Measurements from ENCODE around the gene ANO2.

ANO2 gene

GRCh38 chr12:5771756-5772155 lies 173.3 kb downstream of the ANO2 start:
- DNase-seq = no peak

- no peak for DNase-seq
These were observed 174.3 kb downstream of the ANO2 start for GRCh38 chr12:5770727-5771126.

DNA sequence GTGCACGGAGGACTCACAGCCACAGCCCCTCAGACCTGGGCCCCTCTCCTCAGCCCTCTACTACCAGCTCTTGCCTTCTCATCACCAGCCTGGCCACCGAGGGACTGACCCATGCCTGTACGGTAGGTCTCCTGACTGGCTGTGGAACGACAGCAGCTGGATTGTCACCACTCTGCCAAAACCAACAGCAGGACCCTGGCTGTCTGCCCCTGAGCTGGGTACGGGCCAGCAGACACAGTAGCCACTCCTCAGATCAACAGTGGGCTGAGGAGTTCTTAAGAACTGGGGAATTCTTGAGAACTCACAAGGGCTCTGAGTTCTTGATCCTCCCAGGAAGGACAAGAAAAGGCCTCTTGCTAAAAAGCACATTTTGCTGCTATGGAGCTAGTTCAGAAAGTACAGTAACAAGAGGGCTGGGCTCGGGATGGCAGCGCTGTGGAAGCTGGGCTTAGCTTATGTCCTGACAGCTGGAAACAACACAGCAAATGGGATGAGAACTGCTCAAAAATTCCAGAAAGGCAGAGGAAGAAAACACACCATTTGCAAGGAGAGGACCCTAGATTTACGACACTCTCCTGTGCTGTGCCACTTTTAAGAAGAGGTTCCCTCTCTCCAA lies 176.4 kb downstream of the ANO2 start:
- no peak for DNase-seq

DNA sequence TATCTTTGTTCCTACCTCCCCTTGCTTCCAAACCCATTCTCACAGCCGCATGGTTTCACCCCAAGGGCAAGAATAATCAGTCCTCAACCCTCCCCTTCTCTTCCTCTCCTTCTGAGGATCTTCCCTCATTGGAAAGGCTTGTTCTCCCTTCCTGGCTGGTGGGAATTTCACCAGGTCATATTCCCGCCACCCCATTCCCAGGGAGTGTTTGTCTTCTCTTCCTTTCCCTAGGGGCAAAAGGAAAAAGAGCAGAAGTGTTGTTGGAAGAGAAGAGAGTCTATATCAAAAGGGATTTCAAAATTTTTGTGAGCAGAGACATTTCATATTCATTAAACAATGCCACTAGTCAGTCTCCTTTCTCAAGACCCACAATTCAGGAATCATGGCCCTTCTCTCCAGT lies 176.9 kb downstream of the ANO2 start:
- DNase-seq = no peak

DNA sequence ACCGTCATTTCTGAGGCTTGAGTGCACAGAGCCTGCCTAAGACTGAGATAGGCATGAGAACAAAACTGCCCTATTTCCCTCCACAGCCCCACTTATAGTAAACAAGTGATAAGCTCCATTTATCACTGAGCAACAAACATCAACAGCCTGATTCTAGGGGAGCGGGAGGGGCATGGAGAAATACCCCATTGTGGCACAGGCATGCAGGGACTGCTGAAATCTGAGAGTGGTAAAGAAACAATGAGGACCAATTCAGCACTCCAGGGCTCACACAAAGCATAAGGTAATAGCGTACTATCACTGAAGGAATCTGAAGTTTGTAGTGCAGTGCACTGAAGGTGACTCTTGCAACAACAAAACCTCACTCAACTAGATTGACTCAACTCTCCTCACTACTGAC lies 186.7 kb downstream of the ANO2 start:
- DNase-seq = no peak

- DNase-seq = no peak
These were observed 188.7 kb downstream of the ANO2 start for GRCh38 chr12:5756338-5756842.

GRCh38 chr12:5748027-5748426 lies 197.0 kb downstream of the ANO2 start:
- no peak for DNase-seq

DNA sequence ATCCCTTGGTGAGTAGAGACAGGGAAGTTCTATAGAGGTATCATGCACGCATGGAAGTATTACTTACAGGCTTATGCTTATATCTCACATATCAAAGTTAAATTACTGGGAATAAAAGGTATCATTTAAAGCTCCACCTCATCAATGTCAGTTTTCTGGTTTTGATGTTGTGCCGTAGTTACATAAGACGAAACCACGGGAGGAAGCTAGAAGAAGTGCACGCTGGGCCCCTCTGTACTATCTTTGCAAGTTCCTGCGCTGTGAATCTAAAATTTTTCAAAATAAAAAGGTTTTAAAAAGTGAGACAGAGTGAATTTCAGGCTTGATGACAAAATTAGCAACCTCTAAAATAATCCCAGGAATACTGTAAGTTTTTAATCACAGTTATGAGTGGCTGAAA lies 198.1 kb downstream of the ANO2 start:
- DNase-seq = no peak

DNA sequence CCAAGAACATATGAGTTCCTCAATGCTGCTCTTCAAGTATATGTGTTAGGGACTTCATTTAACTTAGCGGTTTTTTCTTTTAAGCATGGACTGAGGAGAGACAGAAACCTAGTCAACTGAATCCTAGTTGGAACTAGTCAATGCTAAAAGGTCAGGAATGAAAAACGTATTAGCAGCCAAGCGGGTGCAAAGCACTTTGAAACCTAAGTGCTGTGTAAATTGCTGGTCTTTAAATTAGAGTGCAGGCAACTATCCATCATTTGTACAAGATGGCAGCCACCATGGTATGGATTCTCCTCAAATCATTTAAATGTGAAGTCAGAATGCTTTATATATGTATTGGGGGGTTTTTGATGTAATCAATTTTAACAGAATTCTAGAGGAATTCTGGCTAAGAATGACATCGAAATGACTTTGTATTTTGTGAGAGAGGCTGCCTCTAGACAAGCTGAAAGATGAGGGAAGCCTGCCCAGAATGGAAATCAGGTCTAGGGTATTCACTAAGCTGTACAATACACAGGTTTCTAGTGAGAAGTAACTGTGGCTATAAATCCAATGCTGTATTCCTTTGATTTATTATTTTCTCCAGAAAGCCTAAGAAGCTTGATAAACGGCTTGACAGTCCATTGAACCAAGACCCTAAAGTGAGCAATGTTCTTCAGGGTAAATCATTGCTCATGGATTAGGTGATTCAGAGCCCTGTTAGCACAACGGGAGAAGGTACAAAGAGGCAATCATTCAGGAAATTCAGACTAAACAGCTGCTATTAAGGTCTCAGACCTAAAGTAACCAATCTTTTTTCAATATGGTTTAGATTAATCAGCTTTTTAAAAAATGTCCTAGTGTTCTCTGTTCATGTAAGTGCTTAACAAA lies 198.8 kb downstream of the ANO2 start:
- DNase-seq = no peak

DNA sequence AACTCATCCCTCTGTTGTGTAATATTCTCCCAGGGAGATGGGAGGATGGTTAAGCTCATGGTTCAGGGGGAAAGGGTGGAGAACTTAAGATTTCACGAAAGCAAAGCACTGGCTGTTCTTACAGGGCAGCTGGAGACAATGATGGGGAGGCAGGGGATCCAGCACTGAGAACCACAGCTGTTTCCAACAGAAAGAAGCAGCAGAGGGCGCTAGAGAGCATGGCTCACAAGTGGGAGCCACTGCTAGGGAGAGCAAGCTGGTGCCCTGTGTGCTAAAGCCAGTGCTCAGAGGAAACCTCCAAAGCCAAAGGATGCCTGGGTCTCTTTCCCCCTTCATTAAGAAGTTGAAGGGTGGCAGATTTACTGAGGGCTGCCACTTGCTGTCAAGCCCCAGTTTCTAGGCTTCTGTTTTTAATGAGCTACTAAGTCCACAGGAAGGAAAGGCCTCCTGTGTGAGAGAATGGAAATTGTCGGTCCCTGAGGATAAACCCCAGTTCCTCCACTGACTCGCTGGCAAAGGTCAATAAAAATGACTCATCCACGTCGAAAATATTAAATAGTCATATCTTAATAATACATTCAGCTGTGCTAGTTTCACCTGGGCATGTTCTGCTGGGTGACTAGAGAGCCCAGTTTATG lies 199.7 kb downstream of the ANO2 start:
- peak; percentile 71 for DNase-seq

GRCh38 chr12:5742258-5742657 lies 202.8 kb downstream of the ANO2 start:
- DNase-seq = no peak

- no peak for DNase-seq
These were observed 205.1 kb downstream of the ANO2 start for GRCh38 chr12:5739917-5740316.

DNA sequence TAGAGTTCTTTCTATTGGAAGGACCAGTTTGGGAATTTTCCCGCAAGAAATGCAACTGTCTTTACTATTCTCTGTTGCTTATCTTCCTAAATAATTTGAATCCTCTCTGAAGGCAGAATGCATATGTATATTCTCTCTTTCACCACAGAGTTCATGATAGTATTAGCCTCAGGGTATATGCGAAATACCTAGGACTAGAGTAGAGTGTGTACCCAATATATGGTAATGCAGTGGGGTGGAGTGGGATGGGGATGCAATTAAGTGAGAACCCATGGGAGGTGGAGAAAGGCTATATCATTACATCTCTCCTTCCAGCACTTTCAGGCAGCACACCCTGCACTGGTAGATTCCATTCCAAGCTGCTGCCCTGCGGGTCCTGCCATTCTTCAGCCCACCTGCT lies 207.3 kb downstream of the ANO2 start:
- no peak for DNase-seq

DNA sequence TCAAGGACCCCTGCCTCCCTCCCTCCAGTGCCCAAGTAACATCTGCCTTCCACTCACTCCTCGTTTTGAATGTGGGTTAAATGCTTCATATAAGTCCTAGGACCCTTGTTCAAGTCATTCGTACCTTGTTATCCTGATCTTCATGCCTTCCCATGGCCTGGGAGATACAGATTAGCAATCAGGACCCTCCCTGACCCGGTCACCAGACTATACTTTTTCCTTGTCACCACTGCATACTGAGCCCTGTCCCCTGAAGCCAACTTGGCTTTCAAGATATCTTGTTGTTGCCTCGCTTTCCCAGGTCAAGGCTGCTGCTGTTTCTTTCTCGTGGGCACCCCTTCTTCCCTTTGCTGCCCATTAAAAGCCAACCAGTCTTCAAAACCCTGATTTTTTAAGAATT lies 208.5 kb downstream of the ANO2 start:
- DNase-seq = no peak

GRCh38 chr12:5736016-5736415 lies 209.0 kb downstream of the ANO2 start:
- DNase-seq = no peak

DNA sequence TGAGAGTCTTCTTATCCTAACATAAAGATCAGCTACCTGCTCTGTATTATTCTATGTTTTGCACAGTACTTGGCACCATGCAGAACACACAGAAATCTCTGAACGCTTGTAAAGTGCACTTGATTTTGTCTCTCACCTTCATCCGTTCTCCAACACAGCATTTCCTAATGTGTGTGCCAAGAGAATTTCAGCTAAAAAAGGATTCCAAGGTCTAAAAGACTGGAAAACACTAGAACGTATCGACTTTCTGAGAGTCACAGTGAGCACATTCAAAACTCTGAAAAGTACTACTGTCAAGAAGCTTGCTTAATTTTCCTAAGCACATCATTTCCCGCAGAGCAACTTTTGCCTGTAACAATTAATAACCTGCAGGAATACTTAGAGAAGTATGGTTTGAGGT lies 211.1 kb downstream of the ANO2 start:
- DNase-seq = no peak

GRCh38 chr12:5733136-5733755 lies 211.8 kb downstream of the ANO2 start:
- peak; percentile 18 for DNase-seq

DNA sequence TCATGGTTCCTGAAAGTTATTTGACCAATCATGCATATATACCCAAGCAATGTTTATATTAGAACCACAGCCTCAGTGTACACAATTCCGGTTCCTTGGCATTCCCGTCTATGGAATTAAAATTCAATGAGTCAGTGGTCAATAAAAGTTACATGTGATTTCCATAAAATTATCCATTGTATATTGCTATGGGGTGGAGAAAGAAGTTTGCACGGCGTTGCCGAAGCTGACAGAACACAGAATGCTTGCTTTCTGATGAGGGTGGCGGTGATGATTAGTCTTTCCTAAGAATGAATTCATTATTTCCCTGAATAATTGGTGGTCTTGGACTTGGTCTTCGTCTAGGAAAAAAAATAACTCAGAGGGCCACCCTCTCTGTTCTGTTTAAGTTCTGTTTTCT lies 214.1 kb downstream of the ANO2 start:
- DNase-seq = no peak

DNA sequence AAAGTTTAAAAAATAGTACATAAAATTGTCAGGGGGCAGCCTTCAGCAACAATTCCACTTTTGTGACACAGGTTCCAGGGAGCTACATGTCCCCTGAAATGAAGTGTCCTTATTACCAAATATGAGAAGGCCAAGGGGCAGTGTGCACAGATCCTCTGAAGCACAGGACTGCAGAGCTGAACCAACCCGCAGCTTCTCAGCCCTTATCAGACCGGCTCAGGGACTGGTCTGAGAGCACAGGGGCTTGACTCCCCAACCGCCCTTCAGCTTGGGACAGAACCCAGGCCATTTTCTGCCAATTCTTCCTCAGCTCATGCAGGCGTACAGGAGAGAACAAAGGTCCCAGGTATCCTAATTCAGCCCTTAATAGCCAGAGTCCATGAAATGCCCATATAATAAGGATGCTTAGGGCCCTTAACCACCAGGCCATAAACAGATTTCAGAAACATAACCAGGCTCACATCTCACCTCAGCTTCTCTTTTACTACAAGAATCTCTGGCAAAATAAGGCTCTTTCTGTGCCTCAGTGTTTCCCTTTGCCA lies 221.3 kb downstream of the ANO2 start:
- no peak for DNase-seq

- no peak for DNase-seq
These were observed 222.0 kb downstream of the ANO2 start for GRCh38 chr12:5723071-5723470.

- DNase-seq = no peak
These were observed 224.6 kb downstream of the ANO2 start for GRCh38 chr12:5720381-5721005.

GRCh38 chr12:5718680-5719079 lies 226.4 kb downstream of the ANO2 start:
- DNase-seq = no peak

DNA sequence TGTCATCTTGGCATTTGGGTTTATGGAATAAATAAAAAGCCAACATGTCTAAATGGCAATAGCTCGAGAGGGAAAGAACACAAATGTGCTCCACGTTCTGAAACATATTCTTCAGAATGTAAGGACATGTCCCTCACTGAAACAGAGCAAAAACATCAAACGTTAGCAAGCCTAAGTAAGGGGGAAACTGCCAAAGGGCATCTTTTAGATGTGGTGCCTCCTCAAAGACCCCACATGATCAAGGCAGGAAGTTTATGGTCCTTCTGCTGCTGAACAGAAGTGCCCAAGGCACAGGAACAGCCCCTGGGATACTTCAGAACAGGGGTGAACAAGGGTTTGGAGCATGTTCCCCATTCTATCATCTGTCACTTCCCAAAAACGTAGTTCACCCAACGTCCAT lies 227.0 kb downstream of the ANO2 start:
- no peak for DNase-seq
